ENCODE measurements around the gene RBMS1. TPM values are rescaled to one million over a fixed set of nuclear protein-coding genes. Genes with fewer than 3 reads are reported as not detected.

The RBMS1 gene
- polyA plus RNA-seq, 1 donor (not counting 4 experiments of a cell fraction or from before 2014, with no cell fraction given) = 89.1 TPM

- Histone ChIP-seq H3K9me3 (ENCODE audit: control insufficient read depth, low read depth, low read length) (no peaks in the 10 kb centered on the region), H3K9me1 (ENCODE audit: control insufficient read depth, extremely low read depth, insufficient read depth, low read length) (no peaks in the 10 kb centered on the region), H3K79me2 (ENCODE audit: control insufficient read depth, insufficient read depth, low read length) (peaks cover 61% of the 10 kb centered on the region), H3K9ac (ENCODE audit: control insufficient read depth, extremely low read depth, insufficient read depth, low read length) (no peak overlapping the region), H3K4me2 (ENCODE audit: control insufficient read depth, extremely low read depth, insufficient read depth, low read depth, low read length) (no peak overlapping the region), H4K20me1 (ENCODE audit: control insufficient read depth, extremely low read depth, insufficient read depth, low read length) (no peaks in the 10 kb centered on the region), H3K27ac (ENCODE audit: control insufficient read depth, insufficient read depth, low read length) (no peak overlapping the region), H3K27me3 (ENCODE audit: control insufficient read depth, extremely low read depth, insufficient read depth, low read length) (no peaks in the 10 kb centered on the region), H3K4me1 (ENCODE audit: control insufficient read depth, extremely low read depth, insufficient read depth, low read length) (peaks cover 7% of the 10 kb centered on the region), H3K36me3 (ENCODE audit: control insufficient read depth in 2 of 2, extremely low read depth in 1 of 2, insufficient read depth in 2 of 2, low read length in 2 of 2) (no peaks in the 10 kb centered on the region), H2AFZ (ENCODE audit: control insufficient read depth, low read length) (no peak overlapping the region), H3K4me3 (ENCODE audit: control insufficient read depth in 2 of 3, extremely low read depth in 1 of 3, insufficient read depth in 2 of 3, low read depth in 1 of 3, low read length in 3 of 3) (no peak overlapping the region)
- dilution Hi-C loops (cut with MboI; ENCODE audit: extremely low pct_ligation_motif_present, low sequenced_read_pairs) = no loop called here
- TF ChIP-seq EZH2 (IDR thresholded peaks at IDR 0.05; ENCODE audit: low read length) (no peak), CTCF (optimal IDR thresholded peaks at IDR 0.05 in 1 of 3, IDR thresholded peaks at IDR 0.05 in 1 of 3, conservative IDR thresholded peaks at IDR 0.05 in 1 of 3; ENCODE audit: extremely low read depth in 1 of 3, insufficient read depth in 2 of 3, low read length in 3 of 3) (no peak)
- FAIRE-seq (no peak), DNase-seq (ENCODE audit: low read depth, low spot score) (no peak)
These were observed 33.3 kb downstream of the RBMS1 start for GRCh38 chr2:160460333-160460731.

GRCh38 chr2:160459538-160460332 lies 33.9 kb downstream of the RBMS1 start:
- Histone ChIP-seq H2AFZ (ENCODE audit: control insufficient read depth, low read length) (no peak overlapping the region), H3K9me1 (ENCODE audit: control insufficient read depth, extremely low read depth, insufficient read depth, low read length) (no peaks in the 10 kb centered on the region), H3K4me2 (ENCODE audit: control insufficient read depth, extremely low read depth, insufficient read depth, low read depth, low read length) (no peak overlapping the region), H3K4me3 (ENCODE audit: control insufficient read depth in 2 of 3, extremely low read depth in 1 of 3, insufficient read depth in 2 of 3, low read depth in 1 of 3, low read length in 3 of 3) (no peak overlapping the region), H3K4me1 (ENCODE audit: control insufficient read depth, extremely low read depth, insufficient read depth, low read length) (peaks cover 1% of the 10 kb centered on the region), H3K79me2 (ENCODE audit: control insufficient read depth, insufficient read depth, low read length) (peaks cover 60% of the 10 kb centered on the region), H3K27me3 (ENCODE audit: control insufficient read depth, extremely low read depth, insufficient read depth, low read length) (no peaks in the 10 kb centered on the region), H3K36me3 (ENCODE audit: control insufficient read depth in 2 of 2, extremely low read depth in 1 of 2, insufficient read depth in 2 of 2, low read length in 2 of 2) (no peaks in the 10 kb centered on the region), H3K9ac (ENCODE audit: control insufficient read depth, extremely low read depth, insufficient read depth, low read length) (no peak overlapping the region), H4K20me1 (ENCODE audit: control insufficient read depth, extremely low read depth, insufficient read depth, low read length) (no peaks in the 10 kb centered on the region), H3K27ac (ENCODE audit: control insufficient read depth, insufficient read depth, low read length) (no peak overlapping the region), H3K9me3 (ENCODE audit: control insufficient read depth, low read depth, low read length) (no peaks in the 10 kb centered on the region)
- FAIRE-seq (no peak), DNase-seq (ENCODE audit: low read depth, low spot score) (no peak)
- no peak for TF ChIP-seq EZH2 (IDR thresholded peaks at IDR 0.05; ENCODE audit: low read length)
- TF ChIP-seq CTCF (optimal IDR thresholded peaks at IDR 0.05 in 1 of 3, IDR thresholded peaks at IDR 0.05 in 1 of 3, conservative IDR thresholded peaks at IDR 0.05 in 1 of 3; ENCODE audit: extremely low read depth in 1 of 3, insufficient read depth in 2 of 3, low read length in 3 of 3) = no peak
- dilution Hi-C loops (cut with MboI; ENCODE audit: extremely low pct_ligation_motif_present, low sequenced_read_pairs) = no loop called here

Measured in keratinocyte (primary cell).